ENCODE data around the gene COL16A1.
A peak's percentile ranks its signal among the peaks of the same experiment; 100 is the strongest.

GRCh38 chr1:31712630-31713029 is 8.8 kb upstream of the COL16A1 start:
- TF ChIP-seq CTCF (IDR thresholded peaks at IDR 0.05) = no peak
- peak in 1 of 2 donors; percentile 55 for TF ChIP-seq EP300 (IDR thresholded peaks at IDR 0.05)
- TF ChIP-seq POLR2A (IDR thresholded peaks at IDR 0.05) = no peak

Data from tibial nerve (tissue), 4 donors.